ENCODE results near the gene RPL32. TPM values are rescaled to one million over a fixed set of nuclear protein-coding genes. Genes with fewer than 3 reads are reported as not detected.
A peak's percentile ranks its signal among the peaks of the same experiment; 100 is the strongest.

RPL32 gene
- total RNA-seq, 8 experiments from 2014 or later = 1,574 to 2,688 (median 1,669) TPM

DNA sequence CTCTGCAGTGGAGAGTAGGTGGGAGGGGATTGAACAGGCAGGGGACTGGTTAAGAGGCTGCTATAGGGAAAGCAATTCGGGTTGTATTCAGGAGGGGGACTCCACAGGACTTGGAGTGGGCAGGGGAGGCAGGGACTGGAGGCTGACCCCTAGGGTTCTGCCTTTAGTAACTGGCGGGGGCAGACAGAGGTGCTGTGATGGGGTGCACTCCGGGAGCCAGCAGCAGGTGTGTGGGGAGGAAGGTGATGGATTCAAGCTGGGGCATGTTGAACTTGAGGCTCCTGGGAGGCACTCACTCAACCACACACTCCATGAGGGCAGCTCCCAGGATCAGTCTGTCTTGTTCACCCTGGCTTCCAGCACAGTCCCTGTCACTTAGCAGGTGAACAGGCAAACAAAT, 32.4 kb downstream of the RPL32 start:
- Histone ChIP-seq H3K27ac (no peak overlapping the region), H3K4me1 (replicated peaks in 1 of 2) (peaks cover 10 to 15% of the 10 kb centered on the region in 2 donors), H3K4me3 (no peak overlapping the region)
- in situ Hi-C loops (cut with MboI; ENCODE audit: low pct_unique_long_range_greater_than_20kb in 2 of 9, low sequenced_read_pairs in 9 of 9, unreplicated experiment in 9 of 9) = no loop called here
- 71 to 100% methylated on average over 1 to 2 of the region's 3 CpGs; no CpG with 5 or more reads in 8 of the 10 experiments for WGBS, 10 experiments
- no peak for ATAC-seq (replicated peaks in 6 of 8)

GRCh38 chr3:12808587-12808986, 32.8 kb downstream of the RPL32 start:
- Histone ChIP-seq H3K4me3 (no peak overlapping the region), H3K27ac (no peak overlapping the region), H3K4me1 (replicated peaks in 1 of 2) (peaks cover 10 to 15% of the 10 kb centered on the region in 2 donors)
- WGBS, 10 experiments = 0 to 80% (median 61%) methylated on average over 1 of the region's 2 CpGs; no CpG with 5 or more reads in 6 of the 10 experiments
- in situ Hi-C loops (cut with MboI; ENCODE audit: low pct_unique_long_range_greater_than_20kb in 2 of 9, low sequenced_read_pairs in 9 of 9, unreplicated experiment in 9 of 9) = no loop called here
- no peak for ATAC-seq (replicated peaks in 6 of 8)

GRCh38 chr3:12807601-12808359, 33.6 kb downstream of the RPL32 start:
- ATAC-seq (replicated peaks in 6 of 8) = no peak
- 27 to 100% (median 73%) methylated on average over 1 to 5 of the region's 7 CpGs; no CpG with 5 or more reads in 3 of the 10 experiments for WGBS, 10 experiments
- Histone ChIP-seq H3K4me3 (no peak overlapping the region), H3K4me1 (replicated peaks in 1 of 2) (peaks cover 10 to 15% of the 10 kb centered on the region in 2 donors), H3K27ac (no peak overlapping the region)
- in situ Hi-C loops (cut with MboI; ENCODE audit: low pct_unique_long_range_greater_than_20kb in 2 of 9, low sequenced_read_pairs in 9 of 9, unreplicated experiment in 9 of 9) = no loop called here

DNA sequence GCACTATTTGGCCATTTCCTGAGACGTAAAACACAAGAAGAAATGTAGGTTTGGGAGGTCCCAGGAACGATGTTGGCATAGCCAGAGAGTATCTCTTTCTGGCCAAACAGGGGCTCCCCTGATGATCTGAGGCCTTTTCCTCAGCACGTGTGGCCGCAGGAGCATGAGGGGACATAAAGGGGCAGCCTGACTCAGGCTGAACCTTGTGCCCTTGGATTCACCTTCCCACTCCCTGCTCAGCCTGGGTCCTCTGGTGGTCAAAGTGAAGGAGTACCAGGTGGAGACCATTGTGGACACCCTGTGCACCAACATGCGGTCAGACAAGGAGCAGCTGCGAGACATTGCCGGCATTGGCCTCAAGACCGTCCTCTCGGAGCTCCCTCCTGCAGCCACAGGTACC, 34.3 kb downstream of the RPL32 start:
- Histone ChIP-seq H3K4me1 (replicated peaks in 1 of 2) (peaks cover 10 to 15% of the 10 kb centered on the region in 2 donors), H3K27ac (no peak overlapping the region), H3K4me3 (no peak overlapping the region)
- in situ Hi-C loops (cut with MboI; ENCODE audit: low pct_unique_long_range_greater_than_20kb in 2 of 9, low sequenced_read_pairs in 9 of 9, unreplicated experiment in 9 of 9) = no loop called here
- 90 to 100% (median 97%) methylated on average over 1 to 8 of the region's 9 CpGs; no CpG with 5 or more reads in 3 of the 10 experiments for WGBS, 10 experiments
- ATAC-seq (replicated peaks in 6 of 8) = no peak

- ATAC-seq (replicated peaks in 6 of 8) = no peak
- WGBS, 10 experiments = 80 to 100% (median 97%) methylated on average over 1 to 10 of the region's 12 CpGs; no CpG with 5 or more reads in 2 of the 10 experiments
- in situ Hi-C loops (cut with MboI; ENCODE audit: low pct_unique_long_range_greater_than_20kb in 2 of 9, low sequenced_read_pairs in 9 of 9, unreplicated experiment in 9 of 9) = no loop called here
Measured at GRCh38 chr3:12803371-12803770, 38.0 kb downstream of the RPL32 start.

GRCh38 chr3:12799525-12800440, 41.6 kb downstream of the RPL32 start:
- ATAC-seq (replicated peaks in 6 of 8) = no peak
- Histone ChIP-seq H3K27ac (no peak overlapping the region), H3K4me3 (no peak overlapping the region), H3K4me1 (replicated peaks in 1 of 2) (peaks cover 3 to 4% of the 10 kb centered on the region in 2 donors)
- in situ Hi-C loops (cut with MboI; ENCODE audit: low pct_unique_long_range_greater_than_20kb in 2 of 9, low sequenced_read_pairs in 9 of 9, unreplicated experiment in 9 of 9) = no loop called here
- 70 to 100% (median 84%) methylated on average over 1 to 5 of the region's 7 CpGs; no CpG with 5 or more reads in 2 of the 10 experiments for WGBS, 10 experiments

More at GRCh38 chr3:12803371-12803770, 38.0 kb downstream of the RPL32 start:
- Histone ChIP-seq H3K4me3 (no peak overlapping the region), H3K27ac (no peak overlapping the region), H3K4me1 (replicated peaks in 1 of 2) (no peaks in the 10 kb centered on the region)

DNA sequence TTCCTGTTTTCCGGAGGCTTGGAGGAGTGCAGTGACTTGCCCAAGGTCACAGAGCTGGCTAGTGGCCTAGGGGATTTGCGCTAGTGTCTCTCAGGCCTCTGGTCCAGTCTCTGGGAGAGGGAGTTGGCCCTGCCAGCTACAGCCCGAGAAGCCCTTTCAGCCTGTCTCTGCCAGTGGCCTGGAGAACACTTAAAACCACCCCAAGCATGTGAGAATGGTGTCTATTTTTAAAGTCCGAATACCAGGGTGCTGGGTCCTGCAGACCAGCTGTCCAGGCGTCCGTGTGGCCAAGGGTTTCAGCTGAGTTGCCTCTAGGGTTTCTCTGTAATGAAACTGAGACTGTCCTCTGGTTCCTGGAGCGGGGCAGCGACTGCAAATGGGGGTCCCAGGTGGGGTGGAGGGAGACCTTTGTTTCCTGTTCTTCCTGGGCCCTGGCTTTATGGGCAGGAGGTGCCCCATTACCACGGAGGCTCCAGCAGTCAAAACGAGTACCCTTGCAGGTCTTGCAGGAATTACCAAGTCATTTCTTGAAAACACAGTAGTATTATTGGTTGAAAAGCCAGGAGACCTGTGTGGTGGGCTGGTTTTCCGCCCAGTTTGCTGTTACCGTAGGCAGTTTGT, 42.7 kb downstream of the RPL32 start:
- ATAC-seq (replicated peaks in 6 of 8) = no peak
- in situ Hi-C loops (cut with MboI; ENCODE audit: low pct_unique_long_range_greater_than_20kb in 2 of 9, low sequenced_read_pairs in 9 of 9, unreplicated experiment in 9 of 9) = no loop called here
- Histone ChIP-seq H3K27ac (no peak overlapping the region), H3K4me3 (no peak overlapping the region), H3K4me1 (replicated peaks in 1 of 2) (peaks cover 3 to 4% of the 10 kb centered on the region in 2 donors)
- WGBS, 10 experiments = 0 to 100% (median 73%) methylated on average over 1 to 5 of the region's 12 CpGs; no CpG with 5 or more reads in 2 of the 10 experiments

DNA sequence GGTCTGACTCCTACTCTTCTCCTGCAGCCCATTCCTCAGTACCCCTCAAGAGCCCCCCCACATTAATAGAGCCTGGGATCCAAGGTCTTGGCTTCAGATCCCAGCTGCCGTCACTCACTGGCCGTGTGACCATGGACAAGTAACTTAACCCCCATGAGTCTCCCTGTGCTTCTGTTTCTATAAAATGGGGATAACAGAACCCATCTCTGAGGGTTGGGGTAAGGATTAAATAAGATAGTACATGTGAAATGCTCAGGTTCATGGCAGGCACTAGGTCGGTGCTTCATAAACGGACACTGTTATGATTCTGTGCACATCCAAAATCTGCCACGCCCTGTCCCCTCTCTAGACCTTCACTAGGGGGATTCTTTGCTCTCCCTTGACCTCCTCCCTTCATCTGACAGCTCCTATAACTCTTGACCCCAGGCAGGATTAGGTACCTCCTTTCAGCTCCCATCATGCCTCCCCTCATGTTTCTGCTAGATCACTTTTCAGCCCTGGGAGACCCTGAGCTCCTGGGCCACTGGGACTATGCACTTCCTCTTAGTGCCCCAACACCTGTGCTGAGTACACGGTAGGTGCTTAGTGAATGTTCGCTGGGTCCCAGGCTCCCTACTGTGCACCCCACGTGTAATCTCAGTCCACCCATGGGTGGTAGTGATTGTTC, 43.3 kb downstream of the RPL32 start:
- no peak overlapping the region for H3K27ac ChIP-seq
- in situ Hi-C loops (cut with MboI; ENCODE audit: low pct_unique_long_range_greater_than_20kb in 2 of 9, low sequenced_read_pairs in 9 of 9, unreplicated experiment in 9 of 9) = no loop called here
- peaks cover 3 to 4% of the 10 kb centered on the region in 2 donors for H3K4me1 ChIP-seq (replicated peaks in 1 of 2)
- WGBS, 10 experiments = 33 to 100% (median 84%) methylated on average over 1 to 8 of the region's 8 CpGs; no CpG with 5 or more reads in 4 of the 10 experiments
- ATAC-seq (replicated peaks in 6 of 8) = no peak
- no peak overlapping the region for H3K4me3 ChIP-seq

DNA sequence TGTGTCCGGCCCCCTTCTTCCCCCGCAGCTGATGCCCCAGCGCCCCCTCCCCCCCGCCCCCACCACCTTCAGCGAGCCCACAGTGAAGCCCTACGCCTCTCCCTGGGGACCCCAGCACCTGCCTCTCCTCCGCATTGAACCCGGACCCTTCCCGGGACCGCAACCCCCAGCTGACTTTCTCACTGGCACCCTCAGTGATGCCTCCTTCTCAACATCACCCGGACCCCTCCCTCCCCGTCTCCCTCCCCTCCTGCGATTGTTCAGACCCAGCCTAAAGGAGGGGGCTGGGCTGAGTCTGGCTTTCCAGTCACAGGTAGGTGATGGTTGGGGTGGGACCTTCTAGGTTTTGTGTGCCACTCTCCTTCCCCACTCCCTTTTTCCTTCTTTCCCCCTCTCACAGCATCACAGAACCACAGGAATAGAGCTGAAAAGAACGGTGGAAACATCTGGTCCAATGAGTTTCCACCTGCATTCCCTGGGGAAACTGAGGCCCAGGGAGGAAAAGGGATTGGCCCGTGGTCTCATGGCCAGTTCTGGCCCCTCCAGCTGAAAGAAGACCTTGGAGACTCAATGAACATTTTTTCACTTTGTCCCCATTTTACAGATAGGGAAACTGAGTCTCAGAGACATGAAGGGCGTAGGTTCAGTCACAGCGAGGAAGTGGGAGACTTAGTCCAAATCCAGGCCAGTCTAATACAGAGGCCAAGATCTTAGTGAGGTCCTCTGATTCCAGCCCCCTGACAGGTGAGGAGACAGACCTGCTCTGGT, 44.1 kb downstream of the RPL32 start:
- Histone ChIP-seq H3K4me1 (replicated peaks in 1 of 2) (peaks cover 3 to 4% of the 10 kb centered on the region in 2 donors), H3K4me3 (peak overlapping the region; percentile 38 to 62 (median 47)), H3K27ac (peak overlapping the region in 1 of 2 donors; percentile 78)
- 100% methylated on average over 1 to 2 of the region's 17 CpGs; no CpG with 5 or more reads in 7 of the 10 experiments for WGBS, 10 experiments
- in situ Hi-C loops (cut with MboI; ENCODE audit: low pct_unique_long_range_greater_than_20kb in 2 of 9, low sequenced_read_pairs in 9 of 9, unreplicated experiment in 9 of 9) = no loop called here
- ATAC-seq (replicated peaks in 6 of 8) = peak in 1 of 8 experiments; percentile 19

DNA sequence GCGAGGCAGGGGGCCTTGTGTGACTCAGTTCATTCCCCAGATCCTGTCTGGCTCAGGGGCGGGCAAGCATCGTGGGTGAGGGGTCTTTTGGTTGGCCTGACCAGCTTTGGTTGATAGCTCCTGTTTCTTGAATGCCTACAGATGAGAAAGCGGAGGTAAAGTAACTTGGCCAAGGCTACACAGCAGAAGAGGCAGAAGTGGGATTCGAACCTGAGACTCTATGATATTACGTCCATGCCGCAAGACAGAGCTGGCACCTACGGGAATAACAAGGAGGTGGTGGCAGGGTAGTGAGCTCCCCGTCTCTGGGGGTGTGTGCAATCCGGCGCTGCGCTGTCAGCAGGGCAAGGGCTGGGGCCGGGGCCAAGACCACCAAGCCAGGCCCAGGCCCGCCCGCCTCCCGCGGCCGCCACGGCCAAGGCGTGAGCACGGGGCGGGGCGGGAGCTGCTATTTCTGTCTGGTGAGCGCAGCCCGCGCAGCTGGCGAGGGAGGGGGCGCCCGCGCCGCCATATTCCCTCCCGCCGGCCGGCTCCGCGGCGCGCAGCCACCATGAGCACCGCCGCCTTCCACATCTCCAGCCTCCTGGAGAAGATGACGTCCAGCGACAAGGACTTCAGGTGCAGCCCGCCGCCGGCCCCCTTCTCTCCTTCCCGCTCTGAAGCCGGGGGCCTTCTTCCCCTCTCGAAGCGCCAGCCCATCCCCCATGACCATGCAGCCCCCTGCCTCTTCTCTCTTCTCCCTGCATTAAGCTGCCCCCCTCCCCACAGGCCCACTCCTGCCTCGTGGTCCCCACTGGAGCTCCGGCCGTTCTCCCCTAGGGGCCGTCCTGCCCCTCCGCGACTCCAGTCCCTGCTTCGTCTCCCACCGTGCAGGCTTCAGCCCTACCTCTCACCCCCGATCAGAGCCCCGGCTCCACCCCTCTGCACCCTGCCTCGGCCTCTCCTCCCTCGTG, 44.9 kb downstream of the RPL32 start, which contains the start of gene CAND2:
Gene CAND2 (plus strand): TSS at position 510 of the 953 bp plus-strand sequence. CDS start 41 bp downstream, at position 551.
- ATAC-seq (replicated peaks in 6 of 8) = peak; percentile 88 to 92 (median 90)
- in situ Hi-C loops (cut with MboI; ENCODE audit: low pct_unique_long_range_greater_than_20kb in 2 of 9, low sequenced_read_pairs in 9 of 9, unreplicated experiment in 9 of 9) = no loop called here
- WGBS, 10 experiments = 20 to 49% (median 23%) methylated on average over 1 to 6 of the region's 61 CpGs; no CpG with 5 or more reads in 5 of the 10 experiments
- Histone ChIP-seq H3K27ac (peak within 1 kb of the TSS; percentile 42 to 78), H3K4me3 (peak within 1 kb of the TSS; percentile 38 to 62 (median 47)), H3K4me1 (replicated peaks in 1 of 2) (peaks cover 3 to 4% of the 10 kb centered on the region in 2 donors)

DNA sequence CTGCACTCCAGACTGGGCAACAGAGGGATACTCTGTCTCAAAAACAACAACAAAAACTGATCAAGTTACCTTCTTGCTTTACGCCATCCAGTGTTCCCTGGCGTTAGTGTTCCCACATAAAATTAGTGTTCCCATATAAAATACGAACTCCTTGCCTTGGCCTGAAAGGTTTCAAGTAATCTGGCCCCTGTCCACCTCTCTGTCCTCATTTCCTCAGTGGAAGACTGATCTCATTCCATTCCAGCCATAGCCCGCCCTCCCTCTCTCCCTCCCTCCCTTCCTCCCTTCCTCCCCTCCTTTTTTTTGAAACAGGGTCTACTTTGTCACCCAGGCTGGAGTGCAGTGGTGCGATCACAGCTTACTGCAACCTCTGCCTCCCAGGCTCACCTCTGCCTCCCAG, 47.7 kb downstream of the RPL32 start:
- Histone ChIP-seq H3K4me3 (no peak overlapping the region), H3K27ac (no peak overlapping the region), H3K4me1 (replicated peaks in 1 of 2) (peaks cover 3 to 4% of the 10 kb centered on the region in 2 donors)
- ATAC-seq (replicated peaks in 6 of 8) = no peak
- WGBS, 10 experiments = 85% methylated on average over 2 of the region's 5 CpGs; no CpG with 5 or more reads in 9 of the 10 experiments
- in situ Hi-C loops (cut with MboI; ENCODE audit: low pct_unique_long_range_greater_than_20kb in 2 of 9, low sequenced_read_pairs in 9 of 9, unreplicated experiment in 9 of 9) = no loop called here
